Ishikawa (cell line): ENCODE measurements around the gene RPL10A.
A peak's percentile ranks its signal among the peaks of the same experiment; 100 is the strongest.

Source experiments
- CEBPB ChIP-seq: IDR thresholded peaks from 2 replicates; pipeline ENCODE4 v1.6.1; 2012
- CREB1 ChIP-seq: IDR thresholded peaks from 2 replicates; pipeline ENCODE4 v1.6.1; 2012; ENCODE audit warnings: low read depth
- EGR1 ChIP-seq: IDR thresholded peaks from 2 replicates; pipeline ENCODE4 v1.6.1; 2012
- EP300 ChIP-seq: IDR thresholded peaks from 2 replicates; pipeline ENCODE4 v1.6.1; 2012; ENCODE audit warnings: borderline replicate concordance
- FOXM1 ChIP-seq: IDR thresholded peaks from 2 replicates; pipeline ENCODE4 v1.6.1; 2012; ENCODE audit warnings: low read depth, borderline replicate concordance
- NFIC ChIP-seq: IDR thresholded peaks from 2 replicates; pipeline ENCODE4 v1.6.1; 2012
- RAD21 ChIP-seq: IDR thresholded peaks from 2 replicates; pipeline ENCODE4 v1.6.1; 2012; ENCODE audit warnings: low read depth
- TAF1 ChIP-seq: IDR thresholded peaks from 2 replicates; pipeline ENCODE4 v1.6.1; 2012; ENCODE audit warnings: low read depth, mild to moderate bottlenecking
- TCF12 ChIP-seq: IDR thresholded peaks from 2 replicates; pipeline ENCODE4 v1.6.1; 2012; ENCODE audit warnings: low read depth
- TEAD4 ChIP-seq: IDR thresholded peaks from 2 replicates; pipeline ENCODE4 v1.6.1; 2012
- YY1 ChIP-seq: IDR thresholded peaks from 2 replicates; pipeline ENCODE4 v1.6.1; 2012; ENCODE audit warnings: low read depth
- ZBTB7A ChIP-seq: IDR thresholded peaks from 2 replicates; pipeline ENCODE4 v1.6.1; 2012; ENCODE audit warnings: low read depth
- TF ChIP-seq, protein P1 (sequence below): IDR thresholded peaks from 2 replicates; pipeline ENCODE4 v1.6.1; 2012; ENCODE audit warnings: low read depth, mild to moderate bottlenecking
- TF ChIP-seq, protein P2 (sequence below): IDR thresholded peaks from 2 replicates; pipeline ENCODE4 v1.6.1; 2012
- TF ChIP-seq, protein P3 (sequence below): IDR thresholded peaks from 2 replicates; pipeline ENCODE4 v1.6.1; 2012

RPL10A gene

DNA sequence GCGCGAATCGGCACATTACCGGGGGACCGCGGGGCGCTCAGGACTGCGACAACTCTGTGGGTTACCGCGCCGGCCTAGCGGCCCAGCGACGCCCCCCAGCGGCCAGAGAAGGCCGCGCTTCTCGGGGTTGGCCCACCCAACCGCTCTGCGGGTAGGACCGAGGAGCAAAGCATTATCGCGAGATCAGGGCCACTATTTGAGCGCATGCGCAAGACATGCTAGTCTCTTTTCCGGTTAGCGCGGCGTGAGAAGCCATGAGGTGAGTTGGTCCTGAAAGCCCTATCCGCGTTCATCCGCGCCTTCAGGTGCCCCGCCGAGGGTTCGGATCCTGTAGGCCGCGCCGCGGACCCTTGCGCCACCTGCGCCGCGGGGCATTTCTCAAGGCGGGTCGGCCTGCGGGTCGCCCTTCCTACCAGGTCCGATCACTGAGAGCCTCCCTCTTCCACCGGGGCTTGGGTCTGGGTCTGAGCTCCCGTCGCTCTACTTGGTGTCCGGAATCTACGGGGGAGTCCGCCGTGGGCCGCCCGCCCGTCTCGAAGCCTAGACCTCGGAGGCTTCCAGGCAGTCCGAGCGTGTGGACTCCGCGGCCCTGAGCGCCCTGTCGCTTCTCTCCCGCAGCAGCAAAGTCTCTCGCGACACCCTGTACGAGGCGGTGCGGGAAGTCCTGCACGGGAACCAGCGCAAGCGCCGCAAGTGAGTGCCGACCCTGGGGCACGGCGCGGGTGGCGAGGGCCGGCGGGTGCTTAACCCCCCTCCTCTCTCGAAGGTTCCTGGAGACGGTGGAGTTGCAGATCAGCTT is at the start of gene RPL10A:
RPL10A (plus strand) TSS at position 221 of the 799 bp plus-strand sequence; CDS start at position 255, 34 bp downstream.
- peak; percentile 83 for TF ChIP-seq RAD21
- TF ChIP-seq, protein P1, sequence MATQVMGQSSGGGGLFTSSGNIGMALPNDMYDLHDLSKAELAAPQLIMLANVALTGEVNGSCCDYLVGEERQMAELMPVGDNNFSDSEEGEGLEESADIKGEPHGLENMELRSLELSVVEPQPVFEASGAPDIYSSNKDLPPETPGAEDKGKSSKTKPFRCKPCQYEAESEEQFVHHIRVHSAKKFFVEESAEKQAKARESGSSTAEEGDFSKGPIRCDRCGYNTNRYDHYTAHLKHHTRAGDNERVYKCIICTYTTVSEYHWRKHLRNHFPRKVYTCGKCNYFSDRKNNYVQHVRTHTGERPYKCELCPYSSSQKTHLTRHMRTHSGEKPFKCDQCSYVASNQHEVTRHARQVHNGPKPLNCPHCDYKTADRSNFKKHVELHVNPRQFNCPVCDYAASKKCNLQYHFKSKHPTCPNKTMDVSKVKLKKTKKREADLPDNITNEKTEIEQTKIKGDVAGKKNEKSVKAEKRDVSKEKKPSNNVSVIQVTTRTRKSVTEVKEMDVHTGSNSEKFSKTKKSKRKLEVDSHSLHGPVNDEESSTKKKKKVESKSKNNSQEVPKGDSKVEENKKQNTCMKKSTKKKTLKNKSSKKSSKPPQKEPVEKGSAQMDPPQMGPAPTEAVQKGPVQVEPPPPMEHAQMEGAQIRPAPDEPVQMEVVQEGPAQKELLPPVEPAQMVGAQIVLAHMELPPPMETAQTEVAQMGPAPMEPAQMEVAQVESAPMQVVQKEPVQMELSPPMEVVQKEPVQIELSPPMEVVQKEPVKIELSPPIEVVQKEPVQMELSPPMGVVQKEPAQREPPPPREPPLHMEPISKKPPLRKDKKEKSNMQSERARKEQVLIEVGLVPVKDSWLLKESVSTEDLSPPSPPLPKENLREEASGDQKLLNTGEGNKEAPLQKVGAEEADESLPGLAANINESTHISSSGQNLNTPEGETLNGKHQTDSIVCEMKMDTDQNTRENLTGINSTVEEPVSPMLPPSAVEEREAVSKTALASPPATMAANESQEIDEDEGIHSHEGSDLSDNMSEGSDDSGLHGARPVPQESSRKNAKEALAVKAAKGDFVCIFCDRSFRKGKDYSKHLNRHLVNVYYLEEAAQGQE = peak; percentile 43; the same call in 1 of the 2 replicates
- TF ChIP-seq, protein P2, sequence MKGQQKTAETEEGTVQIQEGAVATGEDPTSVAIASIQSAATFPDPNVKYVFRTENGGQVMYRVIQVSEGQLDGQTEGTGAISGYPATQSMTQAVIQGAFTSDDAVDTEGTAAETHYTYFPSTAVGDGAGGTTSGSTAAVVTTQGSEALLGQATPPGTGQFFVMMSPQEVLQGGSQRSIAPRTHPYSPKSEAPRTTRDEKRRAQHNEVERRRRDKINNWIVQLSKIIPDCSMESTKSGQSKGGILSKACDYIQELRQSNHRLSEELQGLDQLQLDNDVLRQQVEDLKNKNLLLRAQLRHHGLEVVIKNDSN = no peak
- TF ChIP-seq EGR1 = no peak; the same call in 1 of the 2 replicates
- TF ChIP-seq ZBTB7A = 0 out of 2 replicates have a peak, but pooled peaks have one; percentile 58
- no peak; the same call in 1 of the 2 replicates for TF ChIP-seq NFIC
- peak; percentile 99 for TF ChIP-seq TAF1
- TF ChIP-seq TEAD4 = no peak
- no peak for TF ChIP-seq CREB1
- TF ChIP-seq TCF12 = peak; percentile 72; the same call in 1 of the 2 replicates
- TF ChIP-seq, protein P3, sequence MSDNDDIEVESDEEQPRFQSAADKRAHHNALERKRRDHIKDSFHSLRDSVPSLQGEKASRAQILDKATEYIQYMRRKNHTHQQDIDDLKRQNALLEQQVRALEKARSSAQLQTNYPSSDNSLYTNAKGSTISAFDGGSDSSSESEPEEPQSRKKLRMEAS = peak; percentile 97
- peak; percentile 50; the same call in 1 of the 2 replicates for TF ChIP-seq CEBPB
- peak; percentile 30; the same call in 1 of the 2 replicates for TF ChIP-seq EP300
- no peak for TF ChIP-seq FOXM1
- TF ChIP-seq YY1 = peak; percentile 65; the same call in 1 of the 2 replicates

DNA sequence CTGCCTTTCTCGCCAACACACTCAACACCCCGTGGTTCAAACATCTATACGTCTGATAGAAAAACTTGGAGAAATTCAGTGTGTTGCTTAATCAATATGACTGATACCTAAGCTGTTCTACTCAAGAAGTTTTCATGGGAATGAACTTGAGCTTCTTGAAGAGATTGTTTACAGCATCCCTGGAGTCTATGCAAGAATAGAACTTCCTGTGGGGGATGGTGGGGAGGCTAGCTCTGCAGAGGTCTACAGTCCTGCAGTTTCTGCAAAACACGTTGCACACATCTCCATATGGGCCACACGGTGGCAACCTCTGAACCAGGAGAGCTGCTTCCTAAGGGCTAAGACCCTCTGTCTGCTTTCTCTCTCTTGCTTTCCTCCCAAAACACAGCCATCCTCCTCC is 48.8 kb upstream of the RPL10A start:
- TF ChIP-seq RAD21 (no peak), CREB1 (no peak), CEBPB (no peak), ZBTB7A (no peak), TCF12 (no peak), EGR1 (no peak), NFIC (no peak), YY1 (no peak), EP300 (no peak), TAF1 (no peak), TEAD4 (no peak), FOXM1 (no peak)
- TF ChIP-seq, protein P3 = no peak
- TF ChIP-seq, protein P1 = no peak
- TF ChIP-seq, protein P2 = no peak

DNA sequence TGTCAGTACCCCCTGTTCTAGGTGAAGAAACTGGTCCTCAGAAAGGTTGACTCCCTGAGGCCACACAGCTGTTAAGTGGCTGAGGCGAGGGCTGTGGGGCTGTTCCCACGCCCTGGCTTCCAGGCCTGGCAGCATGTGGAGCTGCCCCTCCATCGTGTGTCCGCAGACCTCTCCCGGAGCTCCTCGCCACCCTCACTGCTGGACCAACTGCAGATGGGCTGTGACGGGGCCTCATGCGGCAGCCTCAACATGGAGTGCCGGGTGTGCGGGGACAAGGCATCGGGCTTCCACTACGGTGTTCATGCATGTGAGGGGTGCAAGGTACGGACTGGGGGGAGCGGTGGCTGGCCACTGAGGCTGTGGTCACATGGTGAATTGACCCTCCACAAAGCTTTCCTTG is 48.2 kb upstream of the RPL10A start:
- TF ChIP-seq, protein P1 = no peak
- TF ChIP-seq CEBPB = no peak
- TF ChIP-seq, protein P3 = no peak
- TF ChIP-seq NFIC = no peak
- TF ChIP-seq, protein P2 = no peak
- no peak for TF ChIP-seq TAF1
- no peak for TF ChIP-seq RAD21
- TF ChIP-seq TEAD4 = no peak
- TF ChIP-seq ZBTB7A = no peak
- TF ChIP-seq CREB1 = no peak
- no peak for TF ChIP-seq FOXM1
- no peak for TF ChIP-seq TCF12
- TF ChIP-seq YY1 = no peak
- TF ChIP-seq EGR1 = no peak
- TF ChIP-seq EP300 = no peak
